Activated CD8-positive, alpha-beta memory T cell treated with anti-CD3 and anti-CD28 coated beads, Interleukin-2, amount 50 U/mL, for 24 hours (primary cell): ENCODE results near the gene EPC1.
"Not testable (repeated sequence)": the region's sequence is repeated elsewhere in the genome, so short reads cannot be mapped to it uniquely, and the experiment has no call there.

ENCODE experiments used
- DNase-seq: peaks from one replicate; pipeline ENCODE4 v3.0.0-alpha.2; 2020; ENCODE audit errors: extremely low read depth

Gene EPC1

GRCh38 chr10:32271617-32272016, 75.3 kb downstream of the EPC1 start:
- no peak for DNase-seq

- no peak for DNase-seq
These were observed 77.4 kb downstream of the EPC1 start for GRCh38 chr10:32269343-32270100.

- DNase-seq, result no peak
These were observed 78.2 kb downstream of the EPC1 start for GRCh38 chr10:32268788-32269187.

GRCh38 chr10:32266979-32267378, 80.0 kb downstream of the EPC1 start:
- no peak for DNase-seq

GRCh38 chr10:32266566-32266965, 80.4 kb downstream of the EPC1 start:
- DNase-seq, result no peak

- no peak for DNase-seq
These were observed 81.2 kb downstream of the EPC1 start for GRCh38 chr10:32265756-32266155.

- DNase-seq, result no peak
These were observed 83.7 kb downstream of the EPC1 start for GRCh38 chr10:32263300-32263699.

- DNase-seq, result no peak
These were observed 87.4 kb downstream of the EPC1 start for GRCh38 chr10:32259551-32259950.

- DNase-seq, result peak; percentile 34
These were observed 90.1 kb downstream of the EPC1 start for GRCh38 chr10:32256613-32257437.

GRCh38 chr10:32253821-32254220, 93.1 kb downstream of the EPC1 start:
- no peak for DNase-seq

GRCh38 chr10:32253276-32253675, 93.7 kb downstream of the EPC1 start:
- DNase-seq, result no peak

- DNase-seq, result not testable (repeated sequence)
These were observed 96.5 kb downstream of the EPC1 start for GRCh38 chr10:32250489-32250888.

GRCh38 chr10:32246685-32247084, 100.3 kb downstream of the EPC1 start:
- DNase-seq, result no peak

GRCh38 chr10:32245760-32246159, 101.2 kb downstream of the EPC1 start:
- DNase-seq, result no peak

- no peak for DNase-seq
These were observed 102.3 kb downstream of the EPC1 start for GRCh38 chr10:32244421-32245207.

GRCh38 chr10:32244011-32244410, 102.9 kb downstream of the EPC1 start:
- no peak for DNase-seq

GRCh38 chr10:32241946-32242345, 105.0 kb downstream of the EPC1 start:
- no peak for DNase-seq

- no peak for DNase-seq
These were observed 106.5 kb downstream of the EPC1 start for GRCh38 chr10:32240471-32240870.

GRCh38 chr10:32239769-32240168, 107.2 kb downstream of the EPC1 start:
- DNase-seq, result no peak

- no peak for DNase-seq
These were observed 109.2 kb downstream of the EPC1 start for GRCh38 chr10:32237644-32238345.

- no peak for DNase-seq
These were observed 112.5 kb downstream of the EPC1 start for GRCh38 chr10:32234471-32234870.

- not testable (repeated sequence) for DNase-seq
These were observed 113.6 kb downstream of the EPC1 start for GRCh38 chr10:32233375-32233774.
